H9 (cell line): ENCODE results near the gene ANGPTL7. TPM values are rescaled to one million over a fixed set of nuclear protein-coding genes. Genes with fewer than 3 reads are reported as not detected.

Experiments
- DNase-seq: peaks from one replicate; pipeline ENCODE4 v3.0.0-alpha.2; 2017
- H2AFZ ChIP-seq: one replicate; pipeline ENCODE4 v1.6.1; 2013; ENCODE audit warnings: mild to moderate bottlenecking, low read length, control low read depth, moderate library complexity
- H2AK5ac ChIP-seq: 2 replicates; pipeline ENCODE4 v1.6.1; 2013; ENCODE audit warnings: low read length, control low read depth, mixed read lengths; ENCODE audit not compliant: insufficient read length
- H2BK120ac ChIP-seq: one replicate; pipeline ENCODE4 v1.6.1; 2013; ENCODE audit warnings: low read depth, mild to moderate bottlenecking, low read length, control low read depth, inconsistent platforms; ENCODE audit not compliant: poor library complexity, severe bottlenecking
- H2BK12ac ChIP-seq: 2 replicates; pipeline ENCODE4 v1.6.1; 2013; ENCODE audit warnings: low read length, control low read depth, mixed read lengths, low read depth; ENCODE audit not compliant: insufficient read length
- H2BK15ac ChIP-seq: 2 replicates; pipeline ENCODE4 v1.6.1; 2013; ENCODE audit warnings: low read depth, low read length, control low read depth
- H2BK20ac ChIP-seq: one replicate; pipeline ENCODE4 v1.6.1; 2013; ENCODE audit warnings: low read depth, mild to moderate bottlenecking, low read length, control low read depth, inconsistent platforms; ENCODE audit not compliant: poor library complexity, severe bottlenecking
- H2BK5ac ChIP-seq: 2 replicates; pipeline ENCODE4 v1.6.1; 2013; ENCODE audit warnings: low read length, control low read depth, mixed read lengths; ENCODE audit not compliant: insufficient read length
- H3K14ac ChIP-seq: 2 replicates; pipeline ENCODE4 v1.6.1; 2013; ENCODE audit warnings: low read length, control low read depth; ENCODE audit not compliant: insufficient read depth
- H3K18ac ChIP-seq: 2 replicates; pipeline ENCODE4 v1.6.1; 2013; ENCODE audit warnings: low read depth, mild to moderate bottlenecking, mixed read lengths, low read length, control low read depth; ENCODE audit not compliant: insufficient read length
- H3K23ac ChIP-seq: 2 replicates; pipeline ENCODE4 v1.6.1; 2013; ENCODE audit warnings: low read length, control low read depth, mixed read lengths, low read depth; ENCODE audit not compliant: insufficient read length
- H3K23me2 ChIP-seq: 2 replicates; pipeline ENCODE4 v1.6.1; 2013; ENCODE audit warnings: low read depth, mild to moderate bottlenecking, mixed read lengths, low read length, control low read depth; ENCODE audit not compliant: insufficient read length, poor library complexity, severe bottlenecking
- H3K27ac ChIP-seq: 2 replicates; pipeline ENCODE4 v1.5.1; 2013; ENCODE audit warnings: low read length, control low read depth, mixed read lengths, low read depth; ENCODE audit not compliant: insufficient read length
- H3K27me3 ChIP-seq: 2 replicates; pipeline ENCODE4 v1.6.1; 2013; ENCODE audit warnings: low read length, control low read depth, inconsistent platforms; ENCODE audit not compliant: insufficient read depth
- H3K4ac ChIP-seq: 2 replicates; pipeline ENCODE4 v1.6.1; 2013; ENCODE audit warnings: low read depth, mild to moderate bottlenecking, control low read depth, inconsistent platforms, low read length, moderate library complexity
- H3K4me1 ChIP-seq: 2 replicates; pipeline ENCODE4 v1.6.1; 2013; ENCODE audit warnings: low read length, control low read depth, inconsistent platforms; ENCODE audit not compliant: insufficient read depth
- H3K4me2 ChIP-seq: 2 replicates; pipeline ENCODE4 v1.6.1; 2013; ENCODE audit warnings: low read length, control low read depth, mixed read lengths; ENCODE audit not compliant: insufficient read length, insufficient read depth
- H3K56ac ChIP-seq: 2 replicates; pipeline ENCODE4 v1.6.1; 2013; ENCODE audit warnings: low read depth, mild to moderate bottlenecking, mixed read lengths, low read length, control low read depth; ENCODE audit not compliant: insufficient read length
- H3K79me1 ChIP-seq: 2 replicates; pipeline ENCODE4 v1.6.1; 2013; ENCODE audit warnings: low read depth, mild to moderate bottlenecking, moderate library complexity, low read length, control low read depth, inconsistent platforms; ENCODE audit not compliant: insufficient read depth, poor library complexity, severe bottlenecking
- H3K79me2 ChIP-seq: 2 replicates; pipeline ENCODE4 v1.6.1; 2013; ENCODE audit warnings: low read length, control low read depth, inconsistent platforms; ENCODE audit not compliant: insufficient read depth
- H3K9ac ChIP-seq: 2 replicates; pipeline ENCODE4 v1.6.1; 2013; ENCODE audit warnings: low read length, control low read depth, mixed read lengths; ENCODE audit not compliant: insufficient read length; ENCODE audit errors: extremely low read depth
- H3K9me3 ChIP-seq: one replicate; pipeline ENCODE4 v1.6.1; 2013; ENCODE audit warnings: low read depth, low read length, inconsistent platforms; ENCODE audit not compliant: control insufficient read depth
- H3T11ph ChIP-seq: one replicate; pipeline ENCODE4 v1.6.1; 2013; ENCODE audit warnings: mild to moderate bottlenecking, low read length, control low read depth, inconsistent platforms
- H4K20me1 ChIP-seq: one replicate; pipeline ENCODE4 v1.6.1; 2013; ENCODE audit not compliant: control insufficient read depth, insufficient read length, insufficient read depth
- H4K5ac ChIP-seq: 2 replicates; pipeline ENCODE4 v1.6.1; 2013; ENCODE audit warnings: low read depth, mild to moderate bottlenecking, mixed read lengths, low read length, control low read depth; ENCODE audit not compliant: insufficient read length
- H4K8ac ChIP-seq: replicated peaks from 2 replicates; pipeline ENCODE4 v1.6.1; 2013; ENCODE audit warnings: low read length, control low read depth, mixed read lengths, low read depth; ENCODE audit not compliant: insufficient read length
- H4K91ac ChIP-seq: 2 replicates; pipeline ENCODE4 v1.6.1; 2013; ENCODE audit warnings: low read depth, mild to moderate bottlenecking, moderate library complexity, mixed read lengths, low read length, control low read depth; ENCODE audit not compliant: insufficient read length
- H3K27ac Mint-ChIP-seq, 3 experiments: 2 replicates in 2 of 3; 3 replicates in 1 of 3; pipeline ENCODE4 v1.8.0; 2020 to 2021; ENCODE audit warnings: mixed read lengths in 3 of 3, mild to moderate bottlenecking in 1 of 3, moderate library complexity in 1 of 3
- H3K27me3 Mint-ChIP-seq: 2 replicates; pipeline ENCODE4 v1.8.0; 2021; ENCODE audit warnings: low read depth, mild to moderate bottlenecking, moderate library complexity, mixed read lengths
- H3K36me3 Mint-ChIP-seq, 3 experiments: 2 replicates in 2 of 3; 3 replicates in 1 of 3; pipeline ENCODE4 v1.8.0; 2020 to 2021; ENCODE audit warnings: low read depth in 3 of 3, mixed read lengths in 3 of 3; ENCODE audit not compliant: insufficient read depth in 1 of 3
- H3K4me1 Mint-ChIP-seq, 2 experiments: 2 replicates each; pipeline ENCODE4 v1.8.0; 2020; ENCODE audit warnings: mixed read lengths in 2 of 2
- H3K4me3 Mint-ChIP-seq, 2 experiments: 2 replicates in 1 of 2; 3 replicates in 1 of 2; pipeline ENCODE4 v1.8.0; 2020 to 2021; ENCODE audit warnings: mild to moderate bottlenecking in 2 of 2, mixed read lengths in 2 of 2, moderate library complexity in 1 of 2
- H3K9me3 Mint-ChIP-seq, 2 experiments: 2 replicates in 1 of 2; 3 replicates in 1 of 2; pipeline ENCODE4 v1.8.0; 2020; ENCODE audit warnings: mild to moderate bottlenecking in 2 of 2, mixed read lengths in 2 of 2, moderate library complexity in 1 of 2
- WGBS: extraction: QIAGEN DNeasy Blood & Tissue Kit; methylation state at CpG from one replicate; pipeline ENCODE4 v1.1.7; 2013; ENCODE audit warnings: missing lambda C conversion rate, low lambda C conversion rate, mixed read lengths; ENCODE audit not compliant: insufficient read length; ENCODE audit errors: extremely low coverage; 5-methylcytosine and 5-hydroxymethylcytosine counted together
- total RNA-seq: library from RNA; stranded (reverse); gene quantifications from 2 replicates; pipeline ENCODE4 v1.2.1, GENCODE V29; 2021
- TF ChIP-seq, protein P1 (sequence below): fragments of 200-600 bp; sonication (generic); conservative IDR thresholded peaks from 3 replicates; pipeline ENCODE4 v1.8.0; 2021; ENCODE audit warnings: antibody characterized with exemption, mild to moderate bottlenecking

ANGPTL7 gene
- total RNA-seq, 1 experiment from 2014 or later: not detected

DNA sequence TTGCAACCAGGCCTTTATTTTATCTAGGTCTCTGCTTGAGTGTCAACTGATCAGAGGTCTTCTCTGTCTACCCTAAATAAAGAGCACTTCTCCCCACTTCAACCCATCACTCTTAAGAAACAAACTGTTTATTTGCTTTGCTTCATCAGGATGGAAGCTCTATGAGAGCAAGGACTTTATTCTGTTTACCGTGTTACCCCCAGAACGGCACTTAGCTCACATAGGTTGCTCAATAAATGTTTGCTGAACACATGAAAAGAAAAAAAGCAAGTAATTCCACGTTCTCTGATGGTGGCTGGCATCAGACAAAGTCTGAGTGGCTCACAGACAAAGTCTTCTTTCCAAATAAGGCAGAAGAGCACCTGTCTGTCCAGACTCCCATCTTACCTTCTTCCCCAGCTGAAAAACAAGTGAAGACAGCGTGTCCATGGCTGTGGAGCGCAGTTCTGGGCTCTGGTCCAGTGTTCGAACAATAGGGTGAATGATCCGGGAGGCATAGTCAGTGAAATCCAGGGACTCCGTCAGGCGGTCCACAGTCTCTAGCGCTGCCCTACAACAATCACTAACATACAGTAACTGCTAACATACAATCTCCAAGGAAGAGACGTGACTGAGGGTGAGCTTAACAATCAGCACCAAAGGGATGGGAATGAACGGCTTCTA, 22.9 kb downstream of the ANGPTL7 start:
- DNase-seq: no peak
- Histone ChIP-seq H3K4ac (no peak overlapping the region), H3K14ac (no peak overlapping the region), H2BK120ac (no peak overlapping the region), H4K91ac (no peak overlapping the region), H2AFZ (no peak overlapping the region), H3K56ac (no peak overlapping the region), H3K27me3 (no peaks in the 10 kb centered on the region), H3K4me2 (no peak overlapping the region), H3K9me3 (no peaks in the 10 kb centered on the region), H4K8ac (no peak overlapping the region), H4K20me1 (no peaks in the 10 kb centered on the region), H2AK5ac (no peak overlapping the region), H2BK20ac (no peak overlapping the region), H4K5ac (no peak overlapping the region), H3K79me2 (no peaks in the 10 kb centered on the region), H3K9ac (no peak overlapping the region), H3K23ac (no peak overlapping the region), H3K18ac (no peak overlapping the region), H3T11ph (no peak overlapping the region), H2BK15ac (no peak overlapping the region), H3K27ac (no peak overlapping the region), H2BK5ac (no peak overlapping the region), H2BK12ac (no peak overlapping the region), H3K79me1 (no peaks in the 10 kb centered on the region), H3K23me2 (no peaks in the 10 kb centered on the region), H3K4me1 (no peaks in the 10 kb centered on the region)
- peaks cover 28 to 86% (median 69%) of the 10 kb centered on the region in 3 experiments; a peak in 6 of 7 replicates for H3K36me3 Mint-ChIP-seq
- H3K4me1 Mint-ChIP-seq: no peaks in the 10 kb centered on the region
- no CpG with 5 or more reads among the region's 12 CpGs for WGBS
- H3K4me3 Mint-ChIP-seq: no peak overlapping the region
- H3K27ac Mint-ChIP-seq: no peak overlapping the region; a peak in 1 of 7 replicates
- H3K9me3 Mint-ChIP-seq: no peaks in the 10 kb centered on the region
- H3K27me3 Mint-ChIP-seq: no peaks in the 10 kb centered on the region
- TF ChIP-seq, protein P1, sequence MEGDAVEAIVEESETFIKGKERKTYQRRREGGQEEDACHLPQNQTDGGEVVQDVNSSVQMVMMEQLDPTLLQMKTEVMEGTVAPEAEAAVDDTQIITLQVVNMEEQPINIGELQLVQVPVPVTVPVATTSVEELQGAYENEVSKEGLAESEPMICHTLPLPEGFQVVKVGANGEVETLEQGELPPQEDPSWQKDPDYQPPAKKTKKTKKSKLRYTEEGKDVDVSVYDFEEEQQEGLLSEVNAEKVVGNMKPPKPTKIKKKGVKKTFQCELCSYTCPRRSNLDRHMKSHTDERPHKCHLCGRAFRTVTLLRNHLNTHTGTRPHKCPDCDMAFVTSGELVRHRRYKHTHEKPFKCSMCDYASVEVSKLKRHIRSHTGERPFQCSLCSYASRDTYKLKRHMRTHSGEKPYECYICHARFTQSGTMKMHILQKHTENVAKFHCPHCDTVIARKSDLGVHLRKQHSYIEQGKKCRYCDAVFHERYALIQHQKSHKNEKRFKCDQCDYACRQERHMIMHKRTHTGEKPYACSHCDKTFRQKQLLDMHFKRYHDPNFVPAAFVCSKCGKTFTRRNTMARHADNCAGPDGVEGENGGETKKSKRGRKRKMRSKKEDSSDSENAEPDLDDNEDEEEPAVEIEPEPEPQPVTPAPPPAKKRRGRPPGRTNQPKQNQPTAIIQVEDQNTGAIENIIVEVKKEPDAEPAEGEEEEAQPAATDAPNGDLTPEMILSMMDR: no peak
